Activated naive CD8-positive, alpha-beta T cell (primary cell): ENCODE measurements around the gene SATB1.
"Not testable (repeated sequence)": the region's sequence is repeated elsewhere in the genome, so short reads cannot be mapped to it uniquely, and the experiment has no call there.

Experiments
- H3K27ac Mint-ChIP-seq: one replicate; pipeline ENCODE4 v1.8.0; 2021; ENCODE audit warnings: mixed read lengths
- H3K27me3 Mint-ChIP-seq: one replicate; pipeline ENCODE4 v1.8.0; 2021; ENCODE audit warnings: mixed read lengths
- H3K36me3 Mint-ChIP-seq: one replicate; pipeline ENCODE4 v1.8.0; 2021; ENCODE audit warnings: mixed read lengths
- H3K4me1 Mint-ChIP-seq: one replicate; pipeline ENCODE4 v1.8.0; 2021; ENCODE audit warnings: low read depth, mixed read lengths
- H3K4me3 Mint-ChIP-seq: one replicate; pipeline ENCODE4 v1.8.0; 2021; ENCODE audit warnings: mild to moderate bottlenecking, mixed read lengths
- H3K9me3 Mint-ChIP-seq: one replicate; pipeline ENCODE4 v1.8.0; 2021; ENCODE audit warnings: low read depth, mixed read lengths

Gene SATB1

DNA sequence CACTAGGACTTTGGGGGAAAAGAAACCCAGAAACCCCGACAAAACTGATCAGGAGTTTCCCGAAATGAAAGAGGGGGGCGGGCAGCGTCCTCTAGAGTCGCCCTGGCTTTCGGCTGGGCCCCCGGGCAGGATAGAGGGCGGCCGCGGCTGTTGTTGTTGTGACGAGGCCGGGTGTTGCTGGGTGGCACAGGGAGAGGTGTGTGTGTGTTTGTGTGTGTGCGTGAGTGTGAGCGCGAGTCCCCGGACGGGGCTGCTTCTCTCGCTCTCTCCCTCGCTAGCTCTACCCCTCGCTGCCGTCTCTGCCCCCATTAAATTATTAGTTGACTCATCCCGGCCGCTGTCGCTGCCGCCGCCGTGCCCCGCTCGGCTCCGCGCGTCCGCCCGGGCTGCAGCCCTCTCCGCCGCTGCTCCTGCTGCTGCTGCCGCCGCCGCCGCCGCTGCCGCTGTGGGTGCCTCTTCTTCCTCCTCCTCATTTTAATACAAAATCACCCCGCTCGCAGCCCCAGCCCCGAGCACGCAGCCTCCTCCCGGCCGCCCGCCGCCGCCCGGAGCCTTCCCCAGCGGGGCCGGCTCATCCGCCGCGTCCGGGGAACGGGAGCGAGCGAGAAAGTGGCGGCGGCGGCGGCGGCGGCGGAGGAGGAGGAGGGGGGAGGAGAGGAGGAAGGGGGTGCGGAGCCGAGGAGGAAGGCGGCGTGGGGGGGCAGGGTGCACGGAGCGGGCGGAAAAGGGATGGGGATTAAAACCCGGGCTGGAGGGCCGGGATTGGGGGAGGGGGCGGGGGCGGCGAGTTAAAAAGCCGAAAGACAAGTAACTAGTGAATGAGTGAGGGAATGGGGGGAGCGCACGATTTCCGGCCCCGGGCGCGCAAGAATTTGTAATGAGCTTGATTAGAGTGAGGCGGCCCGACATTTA, at the start of gene SATB1:
SATB1 (minus strand) TSS at position 611 of the 912 bp plus-strand sequence. CDS start 4,372 bp downstream, outside the sequence.
- Mint-ChIP-seq H3K36me3 (peaks cover 2% of the 10 kb centered on the region), H3K27me3 (no peaks in the 10 kb centered on the region), H3K4me1 (peaks cover 77% of the 10 kb centered on the region), H3K4me3 (peak within 1 kb of the TSS; percentile 87), H3K9me3 (no peaks in the 10 kb centered on the region), H3K27ac (peak within 1 kb of the TSS; percentile 99)

DNA sequence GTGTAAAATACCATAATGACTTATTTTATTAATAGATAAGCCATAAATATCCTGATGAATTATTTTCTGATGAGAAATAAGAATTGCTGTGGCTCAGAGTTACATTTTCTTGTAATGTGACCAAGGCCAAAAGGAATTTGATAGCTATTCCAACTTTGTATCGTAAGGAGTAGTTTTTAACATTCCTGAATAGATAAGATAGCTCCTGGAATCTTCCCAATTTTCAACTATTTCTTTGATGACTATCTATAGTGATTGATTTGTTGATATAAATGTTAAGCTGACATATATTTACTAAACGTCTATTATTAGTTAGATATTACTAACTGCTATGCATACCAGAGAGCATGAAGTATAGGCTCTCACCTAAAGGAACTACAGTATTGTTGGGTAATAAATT, 49.1 kb upstream of the SATB1 start:
- Mint-ChIP-seq H3K27me3 (no peaks in the 10 kb centered on the region), H3K9me3 (peaks cover 9% of the 10 kb centered on the region), H3K4me3 (no peak overlapping the region), H3K4me1 (peaks cover 10% of the 10 kb centered on the region), H3K27ac (no peak overlapping the region), H3K36me3 (peaks cover 33% of the 10 kb centered on the region)

DNA sequence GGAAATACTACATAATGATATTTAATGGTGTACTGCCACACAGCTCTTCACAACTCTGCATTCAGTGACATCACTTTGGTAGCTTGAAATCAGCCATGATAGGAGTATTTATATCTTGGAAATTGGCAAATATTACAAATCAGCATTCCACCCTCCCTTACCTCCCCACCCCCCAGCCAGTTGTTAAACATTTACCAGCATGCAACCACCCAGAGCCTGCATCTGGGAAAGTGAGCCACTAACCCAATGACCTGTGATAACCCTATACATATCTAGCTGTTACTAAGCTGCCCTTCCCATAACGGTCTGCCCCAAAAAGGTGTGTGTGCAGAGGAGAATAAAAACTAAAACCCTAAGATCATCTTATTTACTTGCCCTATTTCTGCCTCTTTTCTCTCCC, 44.6 kb upstream of the SATB1 start:
- Mint-ChIP-seq H3K36me3 (peaks cover 50% of the 10 kb centered on the region), H3K27me3 (no peaks in the 10 kb centered on the region), H3K27ac (peak overlapping the region; percentile 36), H3K4me3 (no peak overlapping the region), H3K4me1 (peaks cover 6% of the 10 kb centered on the region), H3K9me3 (no peaks in the 10 kb centered on the region)

DNA sequence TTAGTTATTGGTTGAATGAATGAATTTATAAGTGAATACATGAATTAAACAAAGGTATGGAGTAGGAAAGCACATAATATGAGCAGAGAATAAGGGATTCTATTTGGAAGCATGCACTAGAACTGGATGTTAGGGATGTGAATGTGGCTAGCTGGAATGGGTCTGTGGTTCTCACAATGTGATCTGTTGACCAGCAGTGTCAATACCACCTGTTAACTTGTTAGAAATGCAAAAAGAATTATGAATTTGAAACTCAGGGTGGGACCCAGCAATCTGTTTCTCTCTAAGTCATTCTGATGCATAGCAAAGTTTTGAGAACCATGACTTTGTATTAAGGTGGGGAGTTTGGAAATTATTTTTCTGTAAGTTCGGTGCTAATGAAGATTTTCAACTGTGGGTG, 41.0 kb upstream of the SATB1 start:
- H3K36me3 Mint-ChIP-seq, result peaks cover 53% of the 10 kb centered on the region
- H3K4me3 Mint-ChIP-seq, result no peak overlapping the region
- no peak overlapping the region for H3K27ac Mint-ChIP-seq
- H3K27me3 Mint-ChIP-seq, result no peaks in the 10 kb centered on the region
- peaks cover 6% of the 10 kb centered on the region for H3K4me1 Mint-ChIP-seq
- peaks cover 6% of the 10 kb centered on the region for H3K9me3 Mint-ChIP-seq

DNA sequence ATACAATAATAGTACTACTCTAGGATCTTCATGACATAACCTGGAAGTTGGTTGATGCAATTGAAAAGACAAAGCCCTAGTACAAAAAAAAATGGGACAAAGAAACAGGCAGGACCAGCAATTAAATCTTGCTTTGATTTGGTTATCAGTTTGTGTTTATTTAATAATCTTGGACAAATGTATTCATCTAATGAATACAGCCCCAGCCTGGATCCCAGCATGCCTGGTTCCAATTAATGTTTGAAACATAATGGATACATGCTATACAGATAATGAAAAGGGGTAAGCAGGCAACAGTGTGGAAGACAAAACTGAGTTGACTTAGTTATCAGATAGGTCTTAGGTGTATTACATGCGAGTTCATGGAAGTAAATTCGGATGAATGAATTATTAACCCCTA, 29.6 kb upstream of the SATB1 start:
- Mint-ChIP-seq H3K4me1 (peaks cover 69% of the 10 kb centered on the region), H3K36me3 (peaks cover 32% of the 10 kb centered on the region)

DNA sequence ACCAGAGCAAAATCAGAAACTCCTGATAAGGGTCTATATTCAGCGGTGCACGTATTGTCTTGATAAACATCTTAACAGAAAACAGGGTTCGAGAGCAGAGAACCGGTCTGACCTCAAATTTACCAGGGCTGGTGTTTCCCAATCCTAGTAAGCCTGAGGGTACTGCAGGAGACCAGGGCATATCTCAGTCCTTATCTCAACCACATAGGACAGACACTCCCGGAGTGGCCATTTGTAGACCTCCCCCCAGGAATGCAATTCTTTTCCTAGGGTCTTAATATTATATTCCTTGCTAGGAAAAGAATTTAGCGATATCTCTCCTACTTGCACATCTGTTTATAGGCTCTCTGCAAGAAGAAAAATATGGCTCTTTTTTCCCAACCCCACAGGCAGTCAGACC, 24.5 kb upstream of the SATB1 start:
- H3K4me3 Mint-ChIP-seq, result not testable (repeated sequence)

More for the DNA sequence above, 29.6 kb upstream of the SATB1 start:
- Mint-ChIP-seq H3K27me3 (no peaks in the 10 kb centered on the region), H3K27ac (no peak overlapping the region), H3K9me3 (peaks cover 9% of the 10 kb centered on the region), H3K4me3 (no peak overlapping the region)

DNA sequence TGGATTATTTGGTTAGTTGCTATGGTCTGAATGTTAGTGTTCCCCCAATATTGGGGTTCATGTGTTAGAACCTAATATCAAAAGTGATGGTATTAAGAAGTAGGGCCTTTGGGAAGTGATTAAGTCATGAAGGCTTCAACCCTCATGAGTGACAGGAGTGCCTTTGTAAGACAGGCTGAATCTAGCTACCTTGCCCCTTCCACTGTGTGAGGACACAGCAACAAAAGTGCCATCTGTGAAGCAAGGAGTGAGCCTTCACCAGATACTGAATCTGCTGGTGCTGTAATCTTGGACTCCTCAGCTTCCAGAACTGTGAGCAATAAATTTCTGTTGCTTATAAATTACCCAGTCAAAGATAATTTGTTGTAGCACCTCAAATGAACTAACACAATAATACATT, 22.6 kb upstream of the SATB1 start:
- H3K9me3 Mint-ChIP-seq, result peaks cover 11% of the 10 kb centered on the region
- peak overlapping the region; percentile 98 for H3K27ac Mint-ChIP-seq
- H3K4me1 Mint-ChIP-seq, result peaks cover 61% of the 10 kb centered on the region
- peaks cover 34% of the 10 kb centered on the region for H3K36me3 Mint-ChIP-seq
- no peaks in the 10 kb centered on the region for H3K27me3 Mint-ChIP-seq
- peak overlapping the region; percentile 97 for H3K4me3 Mint-ChIP-seq

More for the DNA sequence above, 24.5 kb upstream of the SATB1 start:
- Mint-ChIP-seq H3K4me1 (peaks cover 75% of the 10 kb centered on the region), H3K36me3 (peaks cover 44% of the 10 kb centered on the region), H3K27ac (peak overlapping the region; percentile 70), H3K9me3 (peaks cover 11% of the 10 kb centered on the region)
- not testable (repeated sequence) for H3K27me3 Mint-ChIP-seq

DNA sequence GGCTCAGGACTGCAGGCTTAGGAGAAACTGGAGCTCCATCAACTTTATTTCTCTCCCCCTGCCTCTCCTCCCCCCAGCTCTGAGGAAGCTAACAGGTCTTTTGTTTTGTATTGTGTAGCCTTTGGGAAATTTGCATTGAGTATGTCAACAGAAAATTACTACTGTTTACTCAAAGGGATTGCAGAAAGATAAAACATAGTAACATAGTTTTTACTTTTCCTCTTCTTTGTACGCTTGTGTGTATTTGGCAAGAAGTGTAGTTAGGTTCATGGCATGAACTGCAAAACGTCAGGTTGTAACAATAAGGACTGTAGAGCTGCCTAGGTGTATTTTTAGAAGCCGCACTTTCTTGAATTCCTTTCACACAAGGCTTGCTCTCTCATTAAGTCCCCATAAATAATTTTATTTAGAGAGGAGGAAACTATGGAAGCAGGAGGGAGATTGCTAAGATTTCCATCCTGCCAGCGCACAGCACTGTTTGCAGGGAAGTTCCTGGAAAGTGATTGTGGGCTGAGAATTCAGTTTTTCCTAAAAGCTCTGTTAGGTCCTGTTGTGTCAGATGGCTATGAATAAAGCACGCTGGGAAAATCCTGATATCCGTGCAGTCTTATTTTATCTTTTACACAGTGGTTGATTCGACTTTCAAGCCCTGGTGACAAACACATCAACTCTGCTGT, 21.1 kb upstream of the SATB1 start:
- Mint-ChIP-seq H3K36me3 (peaks cover 36% of the 10 kb centered on the region), H3K9me3 (peaks cover 11% of the 10 kb centered on the region), H3K4me1 (peaks cover 52% of the 10 kb centered on the region), H3K27ac (peak overlapping the region; percentile 98), H3K4me3 (peak overlapping the region; percentile 97), H3K27me3 (no peaks in the 10 kb centered on the region)

DNA sequence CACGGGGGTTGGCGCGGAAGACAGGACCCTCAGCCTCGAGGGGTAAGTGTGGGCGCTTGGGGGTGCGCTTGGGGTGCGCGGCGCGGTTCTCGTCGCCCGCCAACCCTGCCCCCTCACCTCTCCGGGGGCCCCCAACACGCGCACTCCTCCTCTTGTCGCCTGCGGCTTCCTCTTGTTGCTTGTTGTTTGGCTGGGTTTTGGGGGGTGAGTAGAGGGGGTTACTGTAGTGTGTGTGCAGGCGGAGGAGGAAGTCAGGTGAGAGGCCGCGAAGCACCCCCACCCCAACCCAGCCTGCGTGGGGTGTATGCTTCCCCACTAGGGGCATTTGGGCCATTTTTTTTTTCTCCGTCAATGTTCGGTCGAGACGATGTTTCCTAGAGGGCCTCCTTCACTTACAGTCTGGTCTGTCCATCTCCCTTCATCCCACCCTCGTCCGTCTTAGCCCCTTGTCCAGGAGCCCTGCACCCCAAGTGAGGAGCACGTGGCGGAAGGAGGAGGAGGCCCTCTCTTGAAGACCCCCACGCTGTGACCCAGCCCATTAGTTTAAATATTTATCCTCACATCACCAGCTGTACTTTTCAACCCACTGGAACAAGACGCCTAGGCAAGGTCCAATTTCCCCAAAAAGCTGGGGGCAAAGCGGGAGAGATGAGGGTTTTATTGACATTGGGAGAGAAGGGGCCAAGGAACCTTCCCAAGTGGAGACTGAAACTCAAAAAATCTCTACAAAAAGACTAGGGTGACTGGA, 20.4 kb upstream of the SATB1 start:
- Mint-ChIP-seq H3K27ac (peak overlapping the region; percentile 98), H3K36me3 (peaks cover 34% of the 10 kb centered on the region), H3K27me3 (no peaks in the 10 kb centered on the region), H3K9me3 (peaks cover 7% of the 10 kb centered on the region), H3K4me1 (peaks cover 51% of the 10 kb centered on the region), H3K4me3 (peak overlapping the region; percentile 97)

DNA sequence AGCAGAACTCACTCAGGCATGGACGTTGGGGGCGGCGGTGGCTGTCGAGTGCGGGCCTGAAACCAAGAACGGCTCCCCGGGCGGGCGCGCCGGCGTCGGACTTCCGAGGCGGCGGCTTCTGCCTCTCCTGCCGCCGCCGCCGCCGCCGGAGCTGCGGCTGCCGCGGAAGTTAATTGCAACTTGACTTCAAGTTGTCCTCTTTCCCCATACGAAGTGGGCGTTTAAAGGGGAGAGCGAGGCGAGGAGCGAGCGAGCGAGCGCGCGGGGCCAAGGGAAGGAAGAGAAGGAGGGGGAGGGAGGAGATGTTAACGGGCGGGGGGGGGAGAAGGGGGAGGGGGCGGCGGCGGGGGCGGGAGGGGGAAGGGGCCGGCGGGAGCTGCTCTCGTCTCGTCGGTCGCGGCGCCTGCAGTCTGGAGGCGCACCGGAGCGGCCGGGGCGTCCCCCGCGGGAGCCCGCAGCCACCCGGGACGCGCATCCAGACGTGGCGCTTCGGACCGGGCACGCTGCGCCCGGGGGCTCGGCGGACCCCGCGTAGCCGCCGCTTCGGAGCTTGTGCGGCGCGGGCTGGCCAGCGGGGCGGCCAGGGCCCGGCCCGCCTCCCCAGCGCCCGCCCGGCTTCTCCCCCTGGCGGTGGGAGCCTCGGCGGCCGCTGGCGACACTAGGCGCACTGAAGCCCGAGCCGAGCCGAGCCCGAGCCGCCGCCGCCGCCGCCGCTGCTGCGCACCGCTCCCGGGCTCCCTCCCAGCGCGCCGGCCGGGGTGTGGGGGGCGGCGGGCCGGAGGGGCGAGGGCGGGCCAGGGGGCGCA, 19.7 kb upstream of the SATB1 start:
- Mint-ChIP-seq H3K27me3 (no peaks in the 10 kb centered on the region), H3K4me3 (peak overlapping the region; percentile 98), H3K4me1 (peaks cover 54% of the 10 kb centered on the region), H3K36me3 (peaks cover 33% of the 10 kb centered on the region), H3K27ac (peak overlapping the region; percentile 98), H3K9me3 (peaks cover 6% of the 10 kb centered on the region)

DNA sequence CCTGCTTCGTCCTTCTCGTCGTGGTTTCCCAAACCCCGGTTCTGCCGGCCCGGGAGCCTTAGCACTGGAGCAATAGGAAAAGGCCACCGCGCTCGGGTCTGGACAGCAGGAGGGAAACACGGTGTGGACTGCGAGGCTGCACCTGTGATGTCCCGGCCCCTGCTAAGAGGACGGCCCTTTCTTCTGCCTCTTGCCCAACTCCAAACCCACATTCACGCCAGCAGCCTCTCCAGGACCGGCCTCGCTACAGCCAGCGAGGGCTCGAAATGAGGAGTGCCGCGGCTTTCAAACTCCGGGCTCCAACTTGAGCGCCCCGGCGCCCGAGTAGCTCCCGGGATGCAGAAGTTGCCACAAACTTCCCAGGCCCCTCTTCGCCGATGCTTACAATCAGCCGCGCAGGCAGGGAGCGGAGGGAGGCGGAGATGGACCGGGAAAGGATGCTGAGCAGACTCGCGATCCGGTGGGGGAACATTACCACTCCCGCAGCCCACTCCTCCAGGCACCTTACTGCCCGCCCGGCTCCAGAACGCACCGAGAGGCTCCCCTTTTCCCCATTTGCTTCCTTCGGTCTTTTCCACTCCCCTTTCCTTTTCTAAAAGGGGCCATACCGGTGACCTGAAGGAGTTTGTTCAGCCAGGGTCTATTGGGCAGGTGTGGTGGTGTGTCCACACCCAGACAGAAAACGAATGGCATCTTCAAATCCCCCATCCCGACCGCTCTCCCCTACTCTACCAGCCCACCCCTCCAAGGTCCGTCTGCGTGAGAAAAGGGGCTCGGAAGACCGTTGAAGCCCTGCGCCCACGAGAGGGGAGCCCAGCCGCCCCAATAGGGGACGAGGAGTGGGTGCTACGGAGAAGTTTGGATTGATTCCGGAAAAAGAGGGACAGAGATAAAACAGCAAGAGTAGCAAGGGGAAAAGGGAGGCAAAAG, 18.8 kb upstream of the SATB1 start:
- H3K27me3 Mint-ChIP-seq, result no peaks in the 10 kb centered on the region
- peak overlapping the region; percentile 98 for H3K27ac Mint-ChIP-seq
- H3K36me3 Mint-ChIP-seq, result peaks cover 27% of the 10 kb centered on the region
- peaks cover 58% of the 10 kb centered on the region for H3K4me1 Mint-ChIP-seq
- peak overlapping the region; percentile 98 for H3K4me3 Mint-ChIP-seq
- H3K9me3 Mint-ChIP-seq, result peaks cover 6% of the 10 kb centered on the region

DNA sequence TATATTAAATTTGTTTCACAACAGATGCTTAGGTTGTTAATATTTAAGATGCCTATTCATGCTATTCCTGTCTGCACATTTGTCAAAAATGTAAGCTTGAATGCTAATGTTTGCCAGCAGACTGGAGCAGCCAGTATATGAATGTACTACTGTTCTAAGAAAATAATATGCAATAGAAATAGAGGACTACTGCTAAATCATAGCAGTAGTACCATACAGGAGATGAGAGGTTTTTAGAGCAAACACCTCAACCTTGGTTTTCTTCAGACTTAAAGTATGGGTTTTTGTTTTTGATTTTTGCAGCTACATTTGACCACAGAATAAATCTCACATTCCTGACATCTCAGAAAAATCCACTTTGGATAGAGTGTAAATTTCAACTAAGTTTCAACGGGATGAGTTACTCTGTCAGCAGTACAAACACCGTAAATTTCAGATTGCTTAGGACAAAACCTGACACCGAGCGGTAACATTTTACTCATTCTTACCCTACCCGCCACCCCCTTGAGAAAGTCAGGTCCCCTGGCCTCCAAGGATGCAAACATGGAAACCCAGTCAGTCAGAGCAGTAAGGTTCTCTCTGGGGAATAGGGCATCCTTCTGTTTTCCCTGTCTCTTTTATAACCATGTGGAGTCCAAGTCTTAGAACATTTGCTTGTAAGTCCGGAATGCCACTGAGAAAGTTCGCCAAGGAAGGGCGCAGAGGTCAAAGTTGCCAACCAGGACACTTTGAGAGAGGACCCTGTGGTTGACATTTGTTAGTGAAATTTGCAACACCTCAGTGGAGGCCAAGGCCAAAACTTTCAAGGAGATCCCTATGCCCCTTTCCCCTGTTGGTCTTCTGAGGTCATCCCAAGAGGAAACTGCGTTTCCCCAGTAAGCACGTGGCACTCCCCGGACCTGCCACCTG, 17.9 kb upstream of the SATB1 start:
- H3K4me1 Mint-ChIP-seq, result peaks cover 58% of the 10 kb centered on the region
- H3K27ac Mint-ChIP-seq, result peak overlapping the region; percentile 98
- peaks cover 2% of the 10 kb centered on the region for H3K9me3 Mint-ChIP-seq
- H3K27me3 Mint-ChIP-seq, result no peaks in the 10 kb centered on the region
- H3K4me3 Mint-ChIP-seq, result peak overlapping the region; percentile 98
- H3K36me3 Mint-ChIP-seq, result peaks cover 22% of the 10 kb centered on the region
